Nephron (organoid): ENCODE results near the gene DCLK1.

ENCODE experiments used
- H3K27ac Mint-ChIP-seq, 3 experiments: 2 replicates each; pipeline ENCODE4 v1.8.0; 2020; ENCODE audit warnings: mixed read lengths in 3 of 3, mild to moderate bottlenecking in 2 of 3, moderate library complexity in 1 of 3
- H3K27me3 Mint-ChIP-seq: 2 replicates; pipeline ENCODE4 v1.8.0; 2021; ENCODE audit warnings: low read depth, mild to moderate bottlenecking, moderate library complexity, mixed read lengths
- H3K36me3 Mint-ChIP-seq: 2 replicates; pipeline ENCODE4 v1.8.0; 2020; ENCODE audit warnings: low read depth, mixed read lengths
- H3K4me1 Mint-ChIP-seq: 2 replicates; pipeline ENCODE4 v1.8.0; 2020; ENCODE audit warnings: mixed read lengths
- H3K4me3 Mint-ChIP-seq, 3 experiments: 2 replicates each; pipeline ENCODE4 v1.8.0; 2020; ENCODE audit warnings: mild to moderate bottlenecking in 3 of 3, mixed read lengths in 3 of 3, moderate library complexity in 2 of 3
- H3K9me3 Mint-ChIP-seq: 2 replicates; pipeline ENCODE4 v1.8.0; 2020; ENCODE audit warnings: mixed read lengths
- CTCF ChIP-seq, 3 experiments: fragments of 200-600 bp; sonication (generic); IDR thresholded peaks; one replicate each; pipeline ENCODE4 v1.5.0; 2021; ENCODE audit warnings: antibody characterized with exemption in 3 of 3; ENCODE audit not compliant: unreplicated experiment in 3 of 3

Gene DCLK1

DNA sequence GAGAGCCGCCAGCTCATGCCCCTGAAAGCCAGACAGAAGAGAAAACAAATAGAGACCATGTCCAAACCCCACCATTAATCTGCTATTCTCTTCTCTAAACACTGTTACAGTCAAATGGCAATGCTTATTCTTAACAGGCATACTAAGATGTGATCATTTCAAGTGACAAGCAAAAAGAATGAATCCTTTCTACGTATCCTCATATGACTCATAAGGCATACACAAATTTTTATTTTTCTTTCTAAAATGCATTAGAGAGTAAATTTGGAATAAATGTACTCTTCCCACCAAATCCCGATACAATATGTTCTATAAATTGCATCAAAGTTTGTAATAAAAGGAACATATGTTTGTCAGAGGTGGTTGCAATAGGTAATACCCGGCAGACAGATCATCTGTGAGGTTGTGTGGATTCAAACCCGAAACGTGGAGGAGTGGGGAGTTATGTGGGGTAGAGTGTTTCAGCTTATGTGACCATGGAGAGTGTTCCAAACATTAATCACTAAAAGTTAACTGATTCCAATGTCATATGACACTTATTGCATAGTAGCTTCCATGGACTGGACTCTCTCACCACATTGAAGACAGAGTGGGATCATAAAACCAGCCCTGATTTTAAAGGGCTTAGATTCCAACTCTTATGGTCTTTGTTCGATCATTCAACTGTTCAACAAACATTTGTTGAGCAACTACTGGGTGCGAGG is 213.1 kb downstream of the DCLK1 start:
- no peaks in the 10 kb centered on the region for H3K36me3 Mint-ChIP-seq
- H3K4me1 Mint-ChIP-seq: peaks cover 10% of the 10 kb centered on the region
- TF ChIP-seq CTCF (IDR thresholded peaks at IDR 0.05; ENCODE audit: unreplicated experiment in 3 of 3): no peak

DNA sequence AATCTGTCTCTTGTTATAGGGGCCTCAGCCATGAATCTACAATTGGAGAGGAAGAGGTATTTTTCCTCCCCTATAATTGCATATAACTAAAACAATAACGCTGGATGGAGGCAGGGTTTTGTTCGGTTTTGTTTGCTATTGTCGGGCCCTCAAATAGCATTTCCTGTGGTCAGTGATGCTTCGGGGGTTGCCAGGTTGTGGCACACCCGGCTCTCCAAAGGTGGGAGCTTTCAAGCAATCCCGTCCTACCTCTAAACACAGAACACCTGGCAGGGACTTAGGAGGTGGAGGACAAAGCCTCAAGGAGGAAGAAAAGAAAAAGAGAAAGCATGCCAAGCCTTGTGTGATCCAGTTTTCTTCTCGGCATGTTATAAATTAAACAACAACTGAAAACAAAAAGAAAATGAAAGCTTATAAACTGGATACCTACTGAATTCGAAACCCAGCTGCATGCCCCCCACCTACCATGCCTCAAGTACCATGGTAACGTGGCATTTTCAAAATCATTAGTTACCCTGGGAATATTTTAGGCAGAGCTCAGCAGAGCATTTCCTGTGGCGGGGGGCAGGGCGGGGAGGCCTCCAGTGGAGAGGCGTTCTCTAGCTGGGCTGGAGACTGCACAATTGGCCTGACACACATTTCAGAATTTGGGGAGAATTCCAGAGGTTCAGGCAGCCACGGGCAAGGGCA is 213.8 kb downstream of the DCLK1 start:
- Mint-ChIP-seq H3K4me3 (no peak overlapping the region), H3K27me3 (peaks cover 3% of the 10 kb centered on the region), H3K36me3 (no peaks in the 10 kb centered on the region), H3K27ac (peak overlapping the region in 2 of 3 experiments; percentile 1 to 49), H3K4me1 (peaks cover 10% of the 10 kb centered on the region), H3K9me3 (no peaks in the 10 kb centered on the region)
- TF ChIP-seq CTCF (IDR thresholded peaks at IDR 0.05; ENCODE audit: unreplicated experiment in 3 of 3): no peak

More for the DNA sequence above, 213.1 kb downstream of the DCLK1 start:
- Mint-ChIP-seq H3K9me3 (no peaks in the 10 kb centered on the region), H3K4me3 (no peak overlapping the region), H3K27me3 (no peaks in the 10 kb centered on the region), H3K27ac (peak overlapping the region in 2 of 3 experiments; percentile 1 to 29)

- Mint-ChIP-seq H3K36me3 (no peaks in the 10 kb centered on the region), H3K9me3 (no peaks in the 10 kb centered on the region), H3K4me1 (peaks cover 10% of the 10 kb centered on the region), H3K4me3 (no peak overlapping the region), H3K27ac (no peak overlapping the region), H3K27me3 (peaks cover 3% of the 10 kb centered on the region)
- no peak for TF ChIP-seq CTCF (IDR thresholded peaks at IDR 0.05; ENCODE audit: unreplicated experiment in 3 of 3)
Observed at GRCh38 chr13:35916146-35916545, 215.0 kb downstream of the DCLK1 start.

GRCh38 chr13:35914662-35915061 is 216.5 kb downstream of the DCLK1 start:
- Mint-ChIP-seq H3K27me3 (peaks cover 3% of the 10 kb centered on the region), H3K4me1 (peaks cover 10% of the 10 kb centered on the region), H3K27ac (no peak overlapping the region), H3K36me3 (no peaks in the 10 kb centered on the region), H3K9me3 (no peaks in the 10 kb centered on the region), H3K4me3 (no peak overlapping the region)
- TF ChIP-seq CTCF (IDR thresholded peaks at IDR 0.05; ENCODE audit: unreplicated experiment in 3 of 3): no peak

GRCh38 chr13:35912841-35913240 is 218.3 kb downstream of the DCLK1 start:
- Mint-ChIP-seq H3K27ac (no peak overlapping the region), H3K4me3 (no peak overlapping the region), H3K9me3 (no peaks in the 10 kb centered on the region), H3K4me1 (peaks cover 12% of the 10 kb centered on the region), H3K36me3 (no peaks in the 10 kb centered on the region), H3K27me3 (peaks cover 3% of the 10 kb centered on the region)
- TF ChIP-seq CTCF (IDR thresholded peaks at IDR 0.05; ENCODE audit: unreplicated experiment in 3 of 3): no peak
